Measurements from ENCODE around the gene MS4A15. TPM values are rescaled to one million over a fixed set of nuclear protein-coding genes. Genes with fewer than 3 reads are reported as not detected.

The MS4A15 gene
- total and polyA plus RNA-seq, 10 of the 15 experiments (the other 5 are each of a cell fraction or from before 2014, with no cell fraction given) = 0.05 to 0.84 (median 0.45) TPM

- no peak for TF ChIP-seq SUPT20H (IDR thresholded peaks at IDR 0.05; ENCODE audit: borderline replicate concordance, control insufficient read depth, low read depth, low read length)
- TF ChIP-seq PAX8 (IDR thresholded peaks at IDR 0.05) = no peak
- TF ChIP-seq SRF (IDR thresholded peaks at IDR 0.05; ENCODE audit: low read depth in 2 of 2, low read length in 2 of 2) = peak; percentile 99 to 100
- TF ChIP-seq EZH2 (IDR thresholded peaks at IDR 0.05; ENCODE audit: borderline replicate concordance, control insufficient read depth, low read depth, low read length) = peak; percentile 100; the same call in 1 of the 2 replicates
- no peak for TF ChIP-seq ZBTB40 (IDR thresholded peaks at IDR 0.05; ENCODE audit: borderline replicate concordance)
- no peak for TF ChIP-seq HSF1 (IDR thresholded peaks at IDR 0.05; ENCODE audit: low read depth, low read length)
- no peak for TF ChIP-seq IKZF2 (IDR thresholded peaks at IDR 0.05)
- no peak for TF ChIP-seq RCOR1 (conservative IDR thresholded peaks at IDR 0.05; ENCODE audit: low read depth, low read length)
- no peak for TF ChIP-seq PAX5 (IDR thresholded peaks at IDR 0.05; ENCODE audit: borderline replicate concordance, low read depth, low read length)
- TF ChIP-seq ATF7 (IDR thresholded peaks at IDR 0.05; ENCODE audit: low read depth) = peak; percentile 80
- TF ChIP-seq CTCF (IDR thresholded peaks at IDR 0.05 in 2 of 3, conservative IDR thresholded peaks at IDR 0.05 in 1 of 3; ENCODE audit: control insufficient read depth in 2 of 3, extremely low read depth in 1 of 3, insufficient read depth in 1 of 3, low read depth in 3 of 3, low read length in 3 of 3) = no peak
- TF ChIP-seq YBX1 (IDR thresholded peaks at IDR 0.05) = no peak
- TF ChIP-seq TARDBP (IDR thresholded peaks at IDR 0.05; ENCODE audit: borderline replicate concordance) = no peak
- TF ChIP-seq POLR2A (IDR thresholded peaks at IDR 0.05; ENCODE audit: low read depth, low read length) = no peak
- no peak for TF ChIP-seq MTA2 (IDR thresholded peaks at IDR 0.05; ENCODE audit: low read depth)
- no peak for TF ChIP-seq NFIC (IDR thresholded peaks at IDR 0.05; ENCODE audit: low read depth, low read length)
- no peak for TF ChIP-seq CBFB (IDR thresholded peaks at IDR 0.05; ENCODE audit: low read depth)
- no peak for TF ChIP-seq RUNX3 (IDR thresholded peaks at IDR 0.05; ENCODE audit: low read length)
- no peak for TF ChIP-seq BCL11A (IDR thresholded peaks at IDR 0.05; ENCODE audit: low read depth, low read length)
- no peak for TF ChIP-seq IRF3 (IDR thresholded peaks at IDR 0.05)
- peak; percentile 97 for TF ChIP-seq ZBTB33 (IDR thresholded peaks at IDR 0.05)
- TF ChIP-seq POLR2AphosphoS2 (IDR thresholded peaks at IDR 0.05; ENCODE audit: low read depth, low read length) = no peak
Observed at GRCh38 chr11:60764879-60765278, 8.2 kb downstream of the MS4A15 start (continued).

All from GM12878 (cell line).